Panc1 (cell line): Measurements from ENCODE around the gene R3HDM2. TPM values are rescaled to one million over a fixed set of nuclear protein-coding genes. Genes with fewer than 3 reads are reported as not detected.
A peak's percentile ranks its signal among the peaks of the same experiment; 100 is the strongest.

Experiments
- ATAC-seq: fragments of 200-7000 bp; cut with Tn5 transposase; 2 replicates; pipeline ENCODE4 v1.9.1; 2020; ENCODE audit warnings: mild to moderate bottlenecking, moderate library complexity
- BruUV-seq: library from RNA; stranded (reverse); fragments of 400-500 nt; replicated peaks from 2 replicates; lab custom pipeline; 2021; lab: Mats Ljungman, UMichigan
- CTCF ChIA-PET: fragments of 300-600 bp; sonication (Branson Sonifier 250); formaldehyde crosslinking; loops from one replicate; lab custom pipeline; 2022; ENCODE audit warnings: antibody characterized with exemption; lab: Charles Lee
- POLR2A ChIA-PET: fragments of 300-600 bp; sonication (Branson Sonifier 250); formaldehyde crosslinking; loops from one replicate; lab custom pipeline; 2022; ENCODE audit warnings: antibody characterized with exemption; lab: Charles Lee
- DNase-seq: peaks from one replicate; pipeline ENCODE4 v3.0.0-alpha.2; 2010; ENCODE audit warnings: low read depth, low spot score
- H3K27ac ChIP-seq: 2 replicates; pipeline ENCODE4 v1.5.1; 2011; ENCODE audit warnings: mild to moderate bottlenecking, low read length, inconsistent platforms
- H3K27me3 ChIP-seq: fragments of 200-500 bp; sonication (Bioruptor generic); 2 replicates; pipeline ENCODE4 v1.6.0; 2014; ENCODE audit warnings: low read length, inconsistent platforms; ENCODE audit not compliant: control insufficient read depth, insufficient read depth
- H3K36me3 ChIP-seq: fragments of 200-500 bp; sonication (Bioruptor generic); 2 replicates; pipeline ENCODE4 v1.5.1; 2014; ENCODE audit warnings: inconsistent platforms, mild to moderate bottlenecking, low read length, moderate library complexity; ENCODE audit not compliant: control insufficient read depth, insufficient read depth
- H3K4me1 ChIP-seq: 2 replicates; pipeline ENCODE4 v1.5.1; 2011; ENCODE audit warnings: inconsistent platforms, mild to moderate bottlenecking, low read length, moderate library complexity; ENCODE audit not compliant: control insufficient read depth, insufficient read depth
- H3K4me3 ChIP-seq, 2 experiments: 2 replicates each; pipeline ENCODE4 v1.5.1; 2011 to 2012; ENCODE audit warnings: low read depth in 2 of 2, low read length in 2 of 2, mild to moderate bottlenecking in 2 of 2, inconsistent platforms in 1 of 2, moderate library complexity in 1 of 2
- H3K9me3 ChIP-seq: fragments of 200-500 bp; sonication (Bioruptor generic); 2 replicates; pipeline ENCODE4 v1.5.1; 2014; ENCODE audit warnings: low read depth, mild to moderate bottlenecking, inconsistent platforms, low read length, moderate library complexity; ENCODE audit not compliant: control insufficient read depth, insufficient read depth
- POLR2AphosphoS5 ChIP-seq: IDR thresholded peaks from 2 replicates; pipeline ENCODE4 v1.6.1; 2012; ENCODE audit warnings: mild to moderate bottlenecking, low read depth, low read length, moderate library complexity
- SIN3A ChIP-seq: IDR thresholded peaks from 2 replicates; pipeline ENCODE4 v1.6.1; 2012; ENCODE audit warnings: low read depth, mild to moderate bottlenecking, low read length, moderate library complexity, borderline replicate concordance; ENCODE audit not compliant: insufficient read depth
- TCF7L2 ChIP-seq: IDR thresholded peaks from 2 replicates; pipeline ENCODE4 v1.6.1; 2011; ENCODE audit warnings: mild to moderate bottlenecking, low read depth, low read length, inconsistent platforms
- in situ Hi-C: cut with HindIII; loops from 2 replicates; pipeline ENCODE4 v1.10.0; 2016; ENCODE audit warnings: low sequenced_read_pairs, low pct_unique_long_range_greater_than_20kb
- intact Hi-C: fragments of 100-400 bp; cut with micrococcal nuclease; formaldehyde crosslinking; loops from one replicate; pipeline ENCODE4 v1.10.0; 2022; ENCODE audit not compliant: unreplicated experiment
- total RNA-seq: library from RNA; stranded (reverse); gene quantifications from one replicate; pipeline ENCODE4 v1.2.1, GENCODE V29; 2021; ENCODE audit not compliant: unreplicated experiment
- TF ChIP-seq, protein P1 (sequence below): fragments of 450-650 bp; IDR thresholded peaks from 2 replicates; pipeline ENCODE4 v1.5.1; 2017; ENCODE audit warnings: mild to moderate bottlenecking
- TF ChIP-seq, protein P2 (sequence below), 2 experiments: IDR thresholded peaks; 2 replicates each; pipeline ENCODE4 v1.6.1; 2011 to 2012; ENCODE audit warnings: low read depth in 2 of 2, control low read depth in 1 of 2, low read length in 1 of 2, mild to moderate bottlenecking in 1 of 2, moderate library complexity in 1 of 2; ENCODE audit not compliant: insufficient read depth in 1 of 2

The R3HDM2 gene
- total RNA-seq, 1 experiment from 2014 or later = 56.5 TPM

DNA sequence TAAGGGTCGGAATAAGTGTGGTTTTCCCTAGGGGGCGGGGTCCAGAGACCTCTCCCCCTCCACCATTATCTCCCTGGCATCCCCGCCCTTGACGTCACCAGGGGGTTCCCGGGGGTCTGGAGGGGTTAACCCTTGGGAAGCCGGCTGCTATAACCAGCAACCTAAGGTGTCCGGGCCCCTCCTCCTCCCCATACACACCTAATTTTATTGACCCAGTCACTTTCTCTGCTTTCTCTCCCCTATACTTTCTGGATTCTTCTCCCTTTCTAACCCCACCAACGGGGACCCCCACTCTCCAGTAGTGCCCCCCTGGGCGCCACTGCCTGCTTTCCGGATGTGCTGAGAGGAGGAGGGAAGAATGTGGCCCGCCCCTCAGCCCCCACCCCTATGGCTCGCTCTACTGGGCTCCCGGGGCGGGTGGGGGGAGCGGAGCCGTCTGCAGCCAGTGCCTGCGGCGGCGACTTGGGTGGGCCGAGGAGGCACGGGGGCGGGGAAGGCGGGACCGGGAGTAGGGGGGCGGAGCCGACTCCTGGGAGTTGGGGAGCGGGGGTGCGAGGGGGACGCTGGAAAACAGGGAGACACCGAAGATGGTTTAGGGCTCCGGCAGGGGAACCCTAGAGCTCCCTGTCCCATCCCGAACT lies 30.6 kb upstream of the R3HDM2 start:
- TF ChIP-seq TCF7L2 = no peak
- no peak for TF ChIP-seq SIN3A
- TF ChIP-seq POLR2AphosphoS5 = no peak
- TF ChIP-seq, protein P1, sequence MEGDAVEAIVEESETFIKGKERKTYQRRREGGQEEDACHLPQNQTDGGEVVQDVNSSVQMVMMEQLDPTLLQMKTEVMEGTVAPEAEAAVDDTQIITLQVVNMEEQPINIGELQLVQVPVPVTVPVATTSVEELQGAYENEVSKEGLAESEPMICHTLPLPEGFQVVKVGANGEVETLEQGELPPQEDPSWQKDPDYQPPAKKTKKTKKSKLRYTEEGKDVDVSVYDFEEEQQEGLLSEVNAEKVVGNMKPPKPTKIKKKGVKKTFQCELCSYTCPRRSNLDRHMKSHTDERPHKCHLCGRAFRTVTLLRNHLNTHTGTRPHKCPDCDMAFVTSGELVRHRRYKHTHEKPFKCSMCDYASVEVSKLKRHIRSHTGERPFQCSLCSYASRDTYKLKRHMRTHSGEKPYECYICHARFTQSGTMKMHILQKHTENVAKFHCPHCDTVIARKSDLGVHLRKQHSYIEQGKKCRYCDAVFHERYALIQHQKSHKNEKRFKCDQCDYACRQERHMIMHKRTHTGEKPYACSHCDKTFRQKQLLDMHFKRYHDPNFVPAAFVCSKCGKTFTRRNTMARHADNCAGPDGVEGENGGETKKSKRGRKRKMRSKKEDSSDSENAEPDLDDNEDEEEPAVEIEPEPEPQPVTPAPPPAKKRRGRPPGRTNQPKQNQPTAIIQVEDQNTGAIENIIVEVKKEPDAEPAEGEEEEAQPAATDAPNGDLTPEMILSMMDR = no peak
- TF ChIP-seq, protein P2, sequence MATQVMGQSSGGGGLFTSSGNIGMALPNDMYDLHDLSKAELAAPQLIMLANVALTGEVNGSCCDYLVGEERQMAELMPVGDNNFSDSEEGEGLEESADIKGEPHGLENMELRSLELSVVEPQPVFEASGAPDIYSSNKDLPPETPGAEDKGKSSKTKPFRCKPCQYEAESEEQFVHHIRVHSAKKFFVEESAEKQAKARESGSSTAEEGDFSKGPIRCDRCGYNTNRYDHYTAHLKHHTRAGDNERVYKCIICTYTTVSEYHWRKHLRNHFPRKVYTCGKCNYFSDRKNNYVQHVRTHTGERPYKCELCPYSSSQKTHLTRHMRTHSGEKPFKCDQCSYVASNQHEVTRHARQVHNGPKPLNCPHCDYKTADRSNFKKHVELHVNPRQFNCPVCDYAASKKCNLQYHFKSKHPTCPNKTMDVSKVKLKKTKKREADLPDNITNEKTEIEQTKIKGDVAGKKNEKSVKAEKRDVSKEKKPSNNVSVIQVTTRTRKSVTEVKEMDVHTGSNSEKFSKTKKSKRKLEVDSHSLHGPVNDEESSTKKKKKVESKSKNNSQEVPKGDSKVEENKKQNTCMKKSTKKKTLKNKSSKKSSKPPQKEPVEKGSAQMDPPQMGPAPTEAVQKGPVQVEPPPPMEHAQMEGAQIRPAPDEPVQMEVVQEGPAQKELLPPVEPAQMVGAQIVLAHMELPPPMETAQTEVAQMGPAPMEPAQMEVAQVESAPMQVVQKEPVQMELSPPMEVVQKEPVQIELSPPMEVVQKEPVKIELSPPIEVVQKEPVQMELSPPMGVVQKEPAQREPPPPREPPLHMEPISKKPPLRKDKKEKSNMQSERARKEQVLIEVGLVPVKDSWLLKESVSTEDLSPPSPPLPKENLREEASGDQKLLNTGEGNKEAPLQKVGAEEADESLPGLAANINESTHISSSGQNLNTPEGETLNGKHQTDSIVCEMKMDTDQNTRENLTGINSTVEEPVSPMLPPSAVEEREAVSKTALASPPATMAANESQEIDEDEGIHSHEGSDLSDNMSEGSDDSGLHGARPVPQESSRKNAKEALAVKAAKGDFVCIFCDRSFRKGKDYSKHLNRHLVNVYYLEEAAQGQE (IDR thresholded peaks at IDR 0.05; ENCODE audit: insufficient read depth in 1 of 2, low read depth in 2 of 2, low read length in 1 of 2) = no peak
- Histone ChIP-seq H3K27ac (peak overlapping the region; percentile 85), H3K4me1 (peaks cover 15% of the 10 kb centered on the region), H3K36me3 (no peaks in the 10 kb centered on the region), H3K9me3 (no peaks in the 10 kb centered on the region), H3K4me3 (peak overlapping the region; percentile 63 to 72), H3K27me3 (no peaks in the 10 kb centered on the region)
- BruUV-seq = no TSS peak
- in situ Hi-C loops (no loop called here), intact Hi-C loops (no loop called here)
- CTCF ChIA-PET = no interaction called here
- DNase-seq (no peak), ATAC-seq (peak; percentile 62)
- POLR2A ChIA-PET = interaction anchor here (0.6 kb wide), 2 partner anchors 136 to 763 kb away, joined by 4 to 7 read pairs; no protein-coding TSS in a partner anchor

DNA sequence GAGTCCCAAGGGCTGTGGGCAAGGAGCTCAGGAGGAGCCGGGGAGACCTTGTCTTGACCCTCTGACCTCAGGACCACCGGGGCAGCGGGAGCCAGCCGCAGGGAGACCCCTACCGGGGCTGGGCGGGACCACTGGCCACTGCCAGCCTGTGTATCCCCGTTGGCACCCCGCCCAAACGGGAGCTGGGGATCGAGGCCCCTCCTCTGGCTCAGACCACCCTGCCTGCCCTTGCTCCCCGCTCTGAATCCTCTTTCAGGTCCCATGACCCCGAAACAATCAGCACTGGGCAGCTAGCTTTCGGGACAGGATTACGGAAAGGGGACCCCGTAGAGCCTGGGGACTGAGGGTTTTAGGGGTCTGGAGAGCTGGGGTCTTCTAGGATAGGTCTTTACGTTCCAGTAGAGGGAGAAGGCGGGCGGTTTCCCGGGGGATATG lies 30.0 kb upstream of the R3HDM2 start:
- Histone ChIP-seq H3K27ac (peak overlapping the region; percentile 71), H3K9me3 (no peaks in the 10 kb centered on the region), H3K4me3 (peak overlapping the region; percentile 63 to 72), H3K27me3 (no peaks in the 10 kb centered on the region), H3K4me1 (peaks cover 15% of the 10 kb centered on the region), H3K36me3 (no peaks in the 10 kb centered on the region)
- ATAC-seq (no peak), DNase-seq (no peak)
- TF ChIP-seq POLR2AphosphoS5 (no peak), SIN3A (no peak), TCF7L2 (no peak)
- TF ChIP-seq, protein P1 = no peak
- TF ChIP-seq, protein P2 (IDR thresholded peaks at IDR 0.05; ENCODE audit: insufficient read depth in 1 of 2, low read depth in 2 of 2, low read length in 1 of 2) = no peak
- in situ Hi-C loops (no loop called here), intact Hi-C loops (no loop called here)
- CTCF ChIA-PET = no interaction called here
- POLR2A ChIA-PET = interaction anchor here (0.6 kb wide), 1 partner anchor 137 kb away, joined by 4 read pairs; no protein-coding TSS in a partner anchor
- BruUV-seq = no TSS peak
